GM10847 (cell line): ENCODE data around the gene TMEM120B.

Experiments
- POLR2A ChIP-seq: IDR thresholded peaks from 2 replicates; pipeline ENCODE4 v1.6.1; 2011; ENCODE audit not compliant: insufficient read length; ENCODE audit errors: extremely low read depth

TMEM120B gene

DNA sequence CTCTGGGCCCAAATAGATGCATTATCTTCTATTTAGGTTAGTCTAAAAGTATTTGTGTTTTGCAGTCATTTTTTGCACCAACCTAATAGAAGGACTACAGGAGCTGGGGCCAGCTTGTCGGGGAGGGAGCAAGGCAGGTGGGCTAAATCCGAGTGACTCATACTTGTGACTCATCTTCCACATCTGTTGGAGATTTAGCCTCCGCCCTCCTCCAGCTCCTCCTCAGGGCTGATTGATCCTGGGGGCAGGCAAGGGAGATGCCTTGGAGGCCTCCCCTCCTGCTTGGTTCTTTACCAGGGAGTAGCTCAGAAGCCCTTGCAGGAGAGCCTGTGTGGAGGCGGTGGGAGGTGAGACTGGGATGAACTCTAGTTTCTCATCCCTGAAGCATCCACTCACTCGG is 53.0 kb downstream of the TMEM120B start:
- no peak for TF ChIP-seq POLR2A

DNA sequence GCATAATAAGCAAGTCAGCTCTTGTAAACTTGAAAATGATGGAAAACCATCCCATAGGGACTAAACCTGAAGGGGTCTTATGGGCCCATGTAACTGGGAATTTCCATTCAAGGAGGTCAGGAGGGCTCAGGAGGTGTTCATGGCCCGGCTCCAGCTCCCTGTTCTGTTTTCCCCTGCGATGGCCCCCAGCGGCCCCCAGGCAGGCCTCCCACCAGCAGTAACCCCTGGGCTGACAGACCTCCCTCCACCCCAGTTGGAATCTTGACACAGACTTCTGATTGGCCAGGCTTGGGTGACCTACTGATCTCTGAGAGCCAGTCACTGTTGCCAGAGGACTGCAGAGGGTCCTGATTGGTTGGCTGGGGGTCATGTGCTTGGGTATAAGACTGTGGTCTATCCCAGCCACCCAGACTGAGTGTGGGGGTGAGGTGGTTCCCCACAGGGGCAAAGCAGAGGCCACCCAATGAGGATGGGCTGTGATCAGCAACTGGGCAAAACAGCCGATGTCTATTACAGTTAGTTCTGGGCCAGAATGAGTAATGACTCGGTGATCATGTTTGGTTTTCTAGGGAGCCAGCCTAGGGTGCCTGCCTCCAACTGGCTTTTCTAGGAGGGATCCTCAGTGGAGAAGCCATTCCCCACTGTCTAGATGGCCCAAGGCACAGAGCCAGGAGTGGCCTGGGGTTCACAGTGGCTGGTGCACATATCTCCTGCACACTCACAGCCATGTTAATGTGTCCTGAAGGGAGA is 53.9 kb downstream of the TMEM120B start:
- no peak for TF ChIP-seq POLR2A

DNA sequence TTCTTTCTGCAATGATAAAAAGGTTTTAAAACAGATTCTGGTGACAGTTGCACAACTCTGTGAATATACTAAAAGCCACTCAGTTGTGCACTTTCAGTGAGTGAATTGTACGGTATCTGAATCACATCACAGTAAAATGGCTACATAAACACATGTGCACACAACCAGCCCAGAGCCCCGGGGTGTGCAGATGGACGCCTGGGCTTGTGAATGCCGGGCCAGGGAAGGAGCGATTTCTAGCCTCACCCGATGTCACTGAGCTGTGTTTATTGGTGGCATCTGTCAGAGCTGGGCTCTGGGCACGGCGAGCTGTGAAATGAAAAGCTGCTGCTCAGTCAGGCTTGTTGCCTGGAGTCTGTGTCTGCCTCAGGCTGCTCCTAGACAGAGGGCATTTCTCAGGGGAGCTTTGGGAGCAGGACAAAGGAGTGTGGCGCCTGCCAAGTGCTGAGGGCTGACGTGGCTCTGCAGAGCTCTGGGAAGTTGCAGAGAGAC is 55.0 kb downstream of the TMEM120B start:
- TF ChIP-seq POLR2A: no peak

DNA sequence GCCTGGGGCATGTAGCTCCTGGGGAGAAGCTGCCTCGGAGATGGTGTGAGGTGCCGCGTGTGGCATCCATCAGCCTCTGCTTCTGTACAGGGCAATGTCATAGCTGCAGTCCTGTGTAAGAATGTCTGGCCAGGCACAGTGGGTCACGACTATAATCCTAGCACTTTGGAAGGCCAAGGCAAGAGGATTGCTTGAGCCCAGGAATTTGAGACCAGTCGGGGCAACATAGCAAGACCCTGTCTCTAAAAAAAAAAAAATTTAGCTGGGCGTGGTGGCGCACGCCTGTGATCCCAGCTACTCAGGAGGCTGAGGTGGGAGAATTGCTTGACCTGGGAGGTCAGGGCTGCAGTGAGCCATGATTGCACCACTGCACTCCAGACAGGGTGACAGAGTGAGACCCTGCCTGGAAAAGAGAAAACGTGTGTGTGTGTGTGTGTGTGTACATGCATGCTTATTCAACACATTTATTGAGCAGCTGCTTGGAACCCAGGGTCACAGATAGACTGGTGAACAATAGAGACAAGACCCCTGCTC is 56.8 kb downstream of the TMEM120B start:
- no peak for TF ChIP-seq POLR2A

DNA sequence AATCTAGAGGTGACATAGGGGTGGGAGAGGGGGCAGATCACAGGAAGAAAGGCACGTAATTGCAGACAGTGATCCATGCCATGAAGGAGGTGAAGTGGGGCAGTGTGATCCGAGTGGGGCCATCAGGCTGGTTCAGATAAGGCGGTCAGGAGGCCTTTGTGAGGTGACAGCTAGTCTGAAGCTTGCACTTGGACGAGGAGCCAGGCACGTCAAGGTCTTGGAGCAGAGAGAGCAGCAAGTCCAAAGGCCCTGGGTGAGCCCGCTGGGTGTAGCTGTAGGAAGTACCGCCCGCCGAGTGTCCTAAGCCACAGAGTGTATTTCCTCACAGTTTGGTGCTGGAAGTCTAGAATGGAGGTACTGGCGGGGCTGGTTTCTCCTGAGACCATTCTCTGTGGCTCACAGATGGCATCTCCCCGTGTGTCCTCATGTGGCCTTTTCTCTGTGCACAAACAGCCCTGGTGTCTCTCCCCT is 57.3 kb downstream of the TMEM120B start:
- TF ChIP-seq POLR2A: no peak

DNA sequence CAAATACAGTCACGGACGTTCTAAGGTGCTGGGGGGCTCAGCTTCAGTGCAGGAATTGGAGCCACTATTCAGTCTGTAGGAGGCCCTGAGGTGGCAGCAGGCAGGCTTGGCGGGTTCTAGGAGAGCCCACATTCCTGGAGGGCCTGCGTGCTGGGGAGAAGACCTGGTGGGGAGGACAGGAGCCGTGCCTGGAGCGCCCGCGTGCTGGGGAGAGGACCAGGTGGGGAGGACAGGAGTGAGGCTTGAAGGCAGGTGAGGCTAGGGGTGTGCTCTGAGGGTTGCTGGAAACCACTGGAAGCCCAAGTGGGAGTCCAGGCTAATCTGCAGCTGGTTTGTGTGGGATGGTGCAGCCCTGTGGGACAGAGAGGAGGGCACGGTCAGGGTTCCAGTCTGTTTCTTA is 57.8 kb downstream of the TMEM120B start:
- TF ChIP-seq POLR2A: no peak

DNA sequence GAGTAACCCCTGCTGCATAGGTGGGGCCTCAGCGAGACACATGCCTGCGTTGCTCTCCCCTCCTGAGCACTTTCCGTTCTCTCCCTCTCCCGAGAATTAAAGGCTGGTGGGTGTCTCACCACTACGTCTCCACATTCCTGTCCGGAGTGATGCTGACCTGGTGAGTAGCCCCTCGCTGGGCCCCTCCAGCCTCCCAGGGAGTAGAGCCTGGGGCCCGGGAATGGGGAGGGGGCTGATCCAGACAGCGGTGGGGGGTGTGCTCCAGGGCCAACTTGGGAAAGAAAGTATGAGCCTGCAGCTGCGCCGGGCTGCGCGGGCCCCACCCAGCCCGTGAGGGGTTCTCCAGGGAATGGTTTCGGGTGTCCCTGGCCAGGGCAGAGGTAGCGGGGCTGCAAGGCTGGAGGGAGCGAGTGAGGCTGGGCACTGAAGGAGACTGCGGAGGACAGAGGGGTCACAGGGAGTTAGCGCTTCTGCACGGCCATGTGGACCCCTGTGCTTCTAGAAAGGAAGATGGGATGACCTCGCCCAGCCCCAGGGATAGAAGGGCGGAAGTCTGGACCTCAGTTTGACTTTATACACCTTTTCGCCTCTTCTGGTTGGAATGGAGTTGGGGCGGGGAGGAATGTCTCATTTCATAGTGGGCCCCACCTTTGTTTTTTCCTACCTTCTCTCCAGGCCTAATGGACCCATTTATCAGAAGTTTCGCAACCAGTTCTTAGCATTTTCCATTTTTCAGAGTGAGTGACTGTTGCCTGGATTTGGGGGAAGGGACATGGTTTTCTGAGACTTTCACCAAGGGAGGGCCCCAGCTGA is 58.5 kb downstream of the TMEM120B start:
- no peak for TF ChIP-seq POLR2A

DNA sequence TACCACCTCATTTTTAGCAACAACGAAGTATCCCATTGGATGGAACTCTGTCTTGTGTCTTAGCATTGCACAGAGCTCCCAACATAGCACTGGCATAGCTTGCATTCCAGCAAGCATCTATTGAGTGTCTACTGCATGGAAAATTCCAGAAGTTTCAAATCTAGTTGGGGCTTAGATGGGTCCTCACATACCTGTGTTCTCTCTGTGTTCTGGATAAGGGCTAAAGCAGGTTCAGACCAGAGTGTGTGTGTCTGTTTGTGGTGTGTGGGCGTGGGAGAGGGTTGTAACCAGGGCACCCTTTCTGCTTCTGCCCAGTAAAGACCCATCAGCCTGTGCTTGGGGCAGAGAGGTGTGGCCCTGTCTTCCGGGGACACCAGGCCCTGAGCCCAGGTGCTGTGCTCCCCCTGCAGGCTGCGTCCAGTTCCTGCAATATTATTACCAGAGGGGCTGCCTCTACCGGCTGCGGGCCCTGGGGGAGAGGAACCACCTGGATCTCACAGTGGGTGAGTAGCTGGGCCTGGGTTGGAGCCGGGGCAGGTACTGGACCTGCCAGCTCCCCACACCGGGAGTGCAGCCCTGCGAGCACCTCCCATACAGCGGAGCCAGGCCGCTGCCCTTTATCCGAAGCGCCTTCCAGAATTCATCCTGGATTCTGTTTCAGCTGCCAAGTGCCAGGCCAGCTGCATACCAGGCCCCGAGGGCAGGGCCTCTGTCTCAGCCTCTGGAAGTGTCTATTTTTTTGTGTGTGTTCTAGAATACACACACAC is 60.6 kb downstream of the TMEM120B start:
- TF ChIP-seq POLR2A: no peak

DNA sequence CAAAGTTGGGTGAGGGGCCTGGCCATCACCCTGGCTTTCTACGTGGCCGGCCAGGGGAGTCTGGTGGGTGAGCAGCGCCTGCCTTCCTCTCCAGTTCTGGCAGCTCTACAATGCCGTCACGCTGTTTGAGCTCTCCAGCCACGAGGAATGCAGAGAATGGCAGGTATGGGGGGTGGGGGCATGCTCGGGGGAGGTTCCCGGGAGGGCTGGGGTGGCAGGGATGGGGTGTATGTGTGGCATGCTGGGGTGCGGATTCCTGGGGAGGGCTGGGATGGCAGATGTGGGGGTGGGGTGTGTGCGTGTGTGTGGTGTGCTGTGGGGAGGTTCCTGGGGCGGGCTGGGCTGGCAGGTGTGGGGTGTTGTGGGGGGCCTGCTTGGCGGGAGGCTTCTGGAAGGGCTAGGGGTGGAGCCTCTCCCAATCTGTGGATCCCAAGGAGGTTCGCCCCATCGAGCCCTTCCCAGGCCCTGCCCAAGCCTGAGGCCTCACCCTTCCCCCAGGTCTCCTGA is 62.5 kb downstream of the TMEM120B start:
- no peak for TF ChIP-seq POLR2A

GRCh38 chr12:121775501-121775900 is 62.9 kb downstream of the TMEM120B start:
- no peak for TF ChIP-seq POLR2A

- TF ChIP-seq POLR2A: no peak
These were observed 63.9 kb downstream of the TMEM120B start for GRCh38 chr12:121776190-121777098.

DNA sequence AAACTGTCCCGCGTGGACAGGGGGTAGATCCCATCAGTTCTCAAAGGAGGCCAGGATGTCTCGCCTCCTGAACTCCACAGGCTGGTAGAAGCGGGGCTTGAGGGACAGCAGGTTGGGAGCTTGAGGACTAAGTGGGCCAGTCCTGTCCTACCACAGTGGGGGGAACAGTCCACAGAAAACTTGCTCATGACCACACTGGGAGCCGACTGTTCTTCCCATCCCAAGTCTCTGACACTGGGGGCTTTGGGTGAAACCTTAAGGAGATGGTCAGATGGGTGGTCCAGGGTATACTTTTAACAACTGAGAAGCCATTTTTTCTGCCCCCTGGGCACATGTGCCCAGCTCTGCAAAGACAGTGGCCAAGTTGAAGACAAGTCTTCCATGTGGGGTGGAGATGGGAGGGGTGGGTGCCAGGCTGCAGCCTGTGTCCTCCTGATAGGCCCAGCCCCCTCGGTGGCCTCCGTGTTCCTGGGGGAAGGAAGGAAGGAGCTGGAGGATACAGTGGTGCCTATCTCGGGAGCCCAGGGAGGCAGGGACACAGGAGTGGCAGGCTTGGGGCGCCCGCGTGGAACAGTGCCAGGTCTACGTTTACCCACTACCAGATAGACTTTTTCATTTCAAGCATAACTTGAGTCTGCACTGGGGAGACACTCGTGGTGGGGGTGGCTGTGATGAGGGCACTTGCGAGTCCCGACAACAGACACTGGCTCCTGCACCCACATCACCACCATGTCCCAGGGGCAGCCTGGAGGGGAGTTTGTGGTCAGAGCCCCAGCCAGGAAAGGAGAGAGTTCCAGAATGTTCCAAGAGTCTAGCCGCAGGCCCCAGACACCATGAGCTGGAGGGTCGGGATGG is 66.2 kb downstream of the TMEM120B start:
- TF ChIP-seq POLR2A: no peak

GRCh38 chr12:121779422-121779895 is 66.9 kb downstream of the TMEM120B start:
- no peak for TF ChIP-seq POLR2A

DNA sequence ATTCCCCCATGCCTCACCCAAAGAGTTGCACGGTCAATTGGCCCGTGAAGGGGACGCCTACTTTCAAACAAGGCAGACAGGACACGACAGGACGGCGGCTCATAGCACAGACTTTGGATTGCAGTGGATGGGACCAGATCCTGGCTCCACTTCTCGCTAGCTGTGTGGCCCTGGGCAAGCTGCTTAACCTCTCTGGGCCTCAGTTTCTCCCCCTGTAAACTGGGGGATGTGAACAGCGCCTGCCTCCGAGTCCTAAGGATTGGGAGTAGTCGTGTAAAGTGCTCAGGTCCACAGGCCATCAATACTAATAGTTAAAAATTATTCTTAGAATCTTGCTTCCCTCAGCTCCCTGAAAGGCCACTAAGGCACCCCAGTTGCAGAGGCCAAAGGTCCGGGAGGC is 67.9 kb downstream of the TMEM120B start:
- TF ChIP-seq POLR2A: no peak
